Subcutaneous adipose tissue (tissue), 4 donors: ENCODE data around the gene TRMT10C. TPM values are rescaled to one million over a fixed set of nuclear protein-coding genes. Genes with fewer than 3 reads are reported as not detected.

Source experiments
- total RNA-seq, 4 donors: library from RNA; depleted of rRNA; stranded (reverse); fragments of >200 nt; gene quantifications; one replicate each; pipeline ENCODE4 v1.1.0, GENCODE V29; 2016
- TF ChIP-seq, protein P1 (sequence below): fragments of 450-650 bp; IDR thresholded peaks from one replicate; pipeline ENCODE4 v1.5.1; 2016; ENCODE audit warnings: low read depth, mild to moderate bottlenecking, control low read depth, antibody characterized with exemption, moderate library complexity

TRMT10C gene
- total RNA-seq, 4 donors from 2014 or later = 10.9 to 29.7 (median 16.9) TPM

DNA sequence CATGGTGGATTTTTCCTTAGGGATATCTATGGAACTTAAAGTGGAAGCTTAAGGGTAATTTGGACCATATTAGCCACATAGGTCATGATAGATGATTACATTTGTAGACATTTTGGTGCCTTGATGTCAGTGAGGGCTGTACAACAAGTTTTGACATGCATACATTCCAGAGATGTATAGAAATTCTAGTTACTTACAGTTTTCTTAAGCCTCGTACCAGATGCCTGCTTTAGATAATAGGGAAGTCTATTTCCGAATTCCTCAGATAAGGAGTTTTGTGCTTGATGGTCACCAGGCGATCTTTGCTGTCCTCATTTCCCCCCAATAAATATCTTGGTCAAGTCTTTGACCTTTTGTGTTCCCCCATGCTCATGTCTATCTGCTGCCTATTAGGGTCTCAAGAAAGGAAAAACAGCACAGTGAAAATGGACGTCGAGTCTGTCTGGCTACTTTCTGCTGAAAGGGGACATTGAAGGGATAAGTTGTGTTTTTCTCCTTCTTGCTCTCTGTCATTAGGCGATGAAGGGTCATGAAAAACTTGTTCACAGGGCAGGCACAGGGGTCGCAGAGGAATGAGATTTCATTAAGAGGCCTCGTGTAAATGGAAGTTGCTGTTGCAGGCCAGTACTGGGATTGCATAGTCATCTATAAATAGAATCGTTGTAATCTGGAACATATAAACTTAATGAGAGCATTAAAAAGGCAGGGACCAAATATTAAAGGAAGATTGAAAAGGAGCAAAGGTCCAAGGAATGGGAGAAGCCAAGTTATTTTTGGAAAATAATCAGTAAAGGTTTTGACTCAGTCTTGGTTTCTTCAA lies 28.7 kb upstream of the TRMT10C start:
- TF ChIP-seq, protein P1, sequence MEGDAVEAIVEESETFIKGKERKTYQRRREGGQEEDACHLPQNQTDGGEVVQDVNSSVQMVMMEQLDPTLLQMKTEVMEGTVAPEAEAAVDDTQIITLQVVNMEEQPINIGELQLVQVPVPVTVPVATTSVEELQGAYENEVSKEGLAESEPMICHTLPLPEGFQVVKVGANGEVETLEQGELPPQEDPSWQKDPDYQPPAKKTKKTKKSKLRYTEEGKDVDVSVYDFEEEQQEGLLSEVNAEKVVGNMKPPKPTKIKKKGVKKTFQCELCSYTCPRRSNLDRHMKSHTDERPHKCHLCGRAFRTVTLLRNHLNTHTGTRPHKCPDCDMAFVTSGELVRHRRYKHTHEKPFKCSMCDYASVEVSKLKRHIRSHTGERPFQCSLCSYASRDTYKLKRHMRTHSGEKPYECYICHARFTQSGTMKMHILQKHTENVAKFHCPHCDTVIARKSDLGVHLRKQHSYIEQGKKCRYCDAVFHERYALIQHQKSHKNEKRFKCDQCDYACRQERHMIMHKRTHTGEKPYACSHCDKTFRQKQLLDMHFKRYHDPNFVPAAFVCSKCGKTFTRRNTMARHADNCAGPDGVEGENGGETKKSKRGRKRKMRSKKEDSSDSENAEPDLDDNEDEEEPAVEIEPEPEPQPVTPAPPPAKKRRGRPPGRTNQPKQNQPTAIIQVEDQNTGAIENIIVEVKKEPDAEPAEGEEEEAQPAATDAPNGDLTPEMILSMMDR = no peak

DNA sequence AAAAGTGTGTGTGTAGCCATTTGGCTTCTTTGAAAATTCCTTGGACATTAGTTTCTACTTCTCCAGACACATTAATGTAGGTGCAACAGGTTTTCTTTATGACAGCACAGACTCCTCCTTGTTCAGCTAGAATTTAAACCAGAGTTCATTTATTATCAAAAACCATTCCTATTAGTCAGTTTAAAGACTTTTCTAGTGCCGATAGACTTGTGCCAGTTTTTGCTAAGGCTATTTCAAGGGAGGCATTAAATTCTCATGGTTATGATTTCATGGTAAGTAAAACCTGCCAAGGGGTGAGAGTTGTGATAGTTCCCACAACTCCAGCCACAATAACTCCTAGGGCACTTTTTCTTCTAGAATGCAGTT lies 28.1 kb upstream of the TRMT10C start:
- TF ChIP-seq, protein P1 = no peak

DNA sequence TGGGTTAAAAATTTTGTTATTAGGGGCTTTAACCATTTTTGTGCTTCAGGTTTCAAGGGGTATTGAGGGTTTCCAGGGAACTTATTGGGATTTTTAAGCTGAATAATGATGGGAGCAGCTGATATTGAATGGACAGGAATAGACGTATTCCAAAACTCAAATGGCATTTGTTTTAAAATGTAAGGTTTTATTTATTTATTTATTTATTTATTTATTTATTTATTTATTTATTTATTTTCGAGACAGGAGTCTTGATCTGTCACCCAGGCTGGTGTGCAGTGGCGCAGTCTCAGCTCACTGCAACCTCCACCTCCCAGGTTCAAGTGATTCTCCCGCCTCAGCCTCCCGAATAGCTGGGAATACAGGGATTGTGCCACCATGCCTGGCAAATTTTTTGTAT lies 26.4 kb upstream of the TRMT10C start:
- TF ChIP-seq, protein P1 = no peak

DNA sequence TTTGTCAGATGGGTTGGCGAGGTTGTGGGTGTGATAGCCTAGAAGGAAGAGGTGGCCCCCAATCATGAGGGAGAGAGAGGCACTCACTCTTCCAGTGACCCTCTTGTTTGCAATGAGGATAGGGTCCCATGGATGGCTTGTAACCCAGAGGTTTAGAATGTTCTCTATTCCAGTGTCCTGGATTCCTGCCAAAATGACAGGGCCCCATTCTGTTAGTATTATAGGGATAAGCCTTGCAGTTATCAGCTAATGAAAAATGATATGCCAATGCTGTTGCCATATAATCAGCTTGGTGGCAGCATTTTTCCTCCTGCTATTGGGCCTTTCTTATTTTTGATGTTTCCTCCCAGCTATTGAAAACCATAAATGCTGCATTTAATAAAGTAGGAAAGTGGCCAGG lies 25.4 kb upstream of the TRMT10C start:
- TF ChIP-seq, protein P1 = no peak

DNA sequence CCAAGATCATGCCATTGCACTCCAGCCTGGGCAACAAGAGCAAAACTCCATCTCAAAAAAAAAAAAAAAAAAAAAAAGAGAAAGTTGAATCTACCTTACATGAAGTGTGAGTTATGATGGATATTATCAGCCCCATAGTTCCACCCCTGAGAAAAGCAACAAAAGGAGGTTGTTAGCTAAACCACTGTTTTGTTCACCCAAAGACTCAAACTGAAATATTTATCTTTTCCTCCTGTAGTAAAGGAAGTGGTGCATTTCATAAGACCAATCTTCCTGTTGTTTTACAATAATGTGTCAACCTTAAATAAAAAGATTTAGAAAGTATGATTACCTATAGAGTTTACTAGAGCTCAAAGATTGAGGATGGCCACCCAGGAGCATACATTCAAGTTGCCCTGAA lies 18.7 kb upstream of the TRMT10C start:
- TF ChIP-seq, protein P1 = no peak

DNA sequence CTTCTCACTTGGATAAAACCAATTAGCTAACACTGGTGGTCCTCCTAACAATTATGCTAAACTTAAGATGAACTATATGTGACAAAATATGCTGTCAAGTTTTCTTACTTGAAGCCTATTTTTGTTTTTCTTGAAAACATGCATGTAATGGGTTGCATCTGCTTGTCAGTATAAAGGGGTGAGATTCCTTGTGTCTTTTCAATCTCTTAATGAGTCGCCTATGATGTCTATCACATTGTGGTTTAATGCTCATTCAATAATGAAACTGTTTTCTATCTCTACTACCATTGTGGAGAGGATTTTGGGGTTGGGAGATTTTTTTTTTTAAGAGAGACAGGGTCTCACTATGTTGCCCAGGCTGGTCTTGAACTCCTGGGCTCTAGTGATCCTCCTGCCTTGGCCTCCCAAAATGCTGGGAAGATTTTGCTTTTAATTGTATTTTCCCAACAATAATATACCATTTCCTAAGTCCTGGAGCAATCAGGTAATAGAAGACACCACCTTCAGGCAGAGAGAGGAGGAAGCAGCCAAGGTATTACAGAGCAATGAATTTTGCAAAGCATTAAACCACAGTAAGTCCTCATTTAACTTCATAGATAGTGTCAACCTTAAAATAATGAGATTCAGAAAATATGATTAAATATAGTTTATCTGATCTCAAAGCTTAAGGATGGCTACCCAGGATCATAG lies 17.4 kb upstream of the TRMT10C start:
- TF ChIP-seq, protein P1 = no peak

DNA sequence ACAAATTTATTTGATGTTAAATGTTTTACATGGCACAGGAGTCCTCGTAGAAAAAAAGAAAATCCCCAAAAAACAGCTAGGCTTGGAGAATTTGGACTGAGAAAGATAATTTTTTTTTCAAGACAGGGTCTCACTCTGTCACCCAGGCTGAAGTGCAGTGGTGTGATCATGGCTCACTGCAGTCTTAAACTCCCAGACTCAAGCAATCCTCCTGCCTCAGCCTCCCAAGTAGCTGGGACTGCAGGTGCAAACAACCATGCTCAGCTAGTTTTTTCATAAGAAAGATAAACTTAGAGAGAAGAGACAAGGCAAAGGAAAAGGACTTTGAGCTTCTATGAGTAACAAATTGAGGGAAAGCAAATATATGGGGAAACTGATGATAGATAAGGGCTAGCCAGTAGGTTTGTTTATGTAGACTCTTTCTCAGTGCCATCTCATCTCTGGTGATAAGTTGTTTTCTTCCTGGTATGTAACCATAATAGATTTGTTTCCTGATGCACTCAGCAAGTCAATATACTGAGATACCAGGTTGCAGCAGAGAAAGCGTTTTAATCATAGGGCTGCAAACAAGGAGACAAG lies 13.1 kb upstream of the TRMT10C start:
- TF ChIP-seq, protein P1 = no peak
